ENCODE data around the gene PEAR1. TPM values are rescaled to one million over a fixed set of nuclear protein-coding genes. Genes with fewer than 3 reads are reported as not detected.

The PEAR1 gene
- total and polyA plus RNA-seq, 9 donors: 4.3 to 21.2 (median 13.4) TPM

- no peak for DNase-seq
- Histone ChIP-seq H3K27ac (no peak overlapping the region), H3K27me3 (no peaks in the 10 kb centered on the region), H3K36me3 (no peaks in the 10 kb centered on the region), H3K4me3 (no peak overlapping the region), H3K4me1 (ENCODE audit: insufficient read depth) (no peaks in the 10 kb centered on the region), H3K9me3 (no peaks in the 10 kb centered on the region)
- intact Hi-C loops (cut with DNase I): loop anchor here in 2 of 4 donors (10.0 kb wide), 2 partner anchors 105 to 175 kb away; partner anchors contain the start of gene CRABP2 (in 1 of the 2)
- 92 to 95% (median 94%) methylated on average over 21 of the region's 21 CpGs for WGBS, 3 donors
- TF ChIP-seq POLR2A (IDR thresholded peaks at IDR 0.05) (no peak), EP300 (IDR thresholded peaks at IDR 0.05) (no peak), CTCF (IDR thresholded peaks at IDR 0.05) (no peak)
These were observed 13.6 kb upstream of the PEAR1 start for GRCh38 chr1:156879876-156880275.

GRCh38 chr1:156880473-156880872 lies 13.0 kb upstream of the PEAR1 start:
- no peak for DNase-seq
- H3K27me3 ChIP-seq: no peaks in the 10 kb centered on the region
- intact Hi-C loops (cut with DNase I): loop anchor here in 2 of 4 donors (10.0 kb wide), 2 partner anchors 106 to 176 kb away; partner anchors contain the start of gene CRABP2 (in 1 of the 2)

GRCh38 chr1:156881101-156881500 lies 12.4 kb upstream of the PEAR1 start:
- TF ChIP-seq CTCF (IDR thresholded peaks at IDR 0.05) (no peak), EP300 (IDR thresholded peaks at IDR 0.05) (no peak), POLR2A (IDR thresholded peaks at IDR 0.05) (no peak)
- 66 to 74% (median 71%) methylated on average over 10 of the region's 10 CpGs for WGBS, 3 donors
- intact Hi-C loops (cut with DNase I): loop anchor here in 2 of 4 donors (10.0 kb wide), 2 partner anchors 106 to 176 kb away; partner anchors contain the start of gene CRABP2 (in 1 of the 2)
- no peak for DNase-seq
- no peaks in the 10 kb centered on the region for H3K36me3 ChIP-seq
- H3K27ac ChIP-seq: no peak overlapping the region
- no peaks in the 10 kb centered on the region for H3K27me3 ChIP-seq
- H3K4me1 ChIP-seq (ENCODE audit: insufficient read depth): no peaks in the 10 kb centered on the region
- H3K4me3 ChIP-seq: no peak overlapping the region
- no peaks in the 10 kb centered on the region for H3K9me3 ChIP-seq

More at GRCh38 chr1:156880473-156880872, 13.0 kb upstream of the PEAR1 start:
- TF ChIP-seq EP300 (IDR thresholded peaks at IDR 0.05) (no peak), CTCF (IDR thresholded peaks at IDR 0.05) (no peak), POLR2A (IDR thresholded peaks at IDR 0.05) (no peak)
- Histone ChIP-seq H3K9me3 (no peaks in the 10 kb centered on the region), H3K36me3 (no peaks in the 10 kb centered on the region), H3K27ac (no peak overlapping the region), H3K4me1 (ENCODE audit: insufficient read depth) (no peaks in the 10 kb centered on the region), H3K4me3 (no peak overlapping the region)
- WGBS, 3 donors: 55 to 69% (median 64%) methylated on average over 5 of the region's 5 CpGs

GRCh38 chr1:156881663-156882062 lies 11.9 kb upstream of the PEAR1 start:
- no peaks in the 10 kb centered on the region for H3K27me3 ChIP-seq
- TF ChIP-seq CTCF (IDR thresholded peaks at IDR 0.05): no peak
- TF ChIP-seq POLR2A (IDR thresholded peaks at IDR 0.05): no peak
- no peak for TF ChIP-seq EP300 (IDR thresholded peaks at IDR 0.05)
- intact Hi-C loops (cut with DNase I): loop anchor here in 2 of 4 donors (10.0 kb wide), 2 partner anchors 107 to 177 kb away; partner anchors contain the start of gene CRABP2 (in 1 of the 2)

More at GRCh38 chr1:156881663-156882062, 11.9 kb upstream of the PEAR1 start:
- Histone ChIP-seq H3K9me3 (no peaks in the 10 kb centered on the region), H3K4me1 (ENCODE audit: insufficient read depth) (no peaks in the 10 kb centered on the region), H3K27ac (no peak overlapping the region), H3K36me3 (no peaks in the 10 kb centered on the region), H3K4me3 (no peak overlapping the region)
- WGBS, 3 donors: 57 to 64% (median 58%) methylated on average over 4 of the region's 4 CpGs
- no peak for DNase-seq

Data from ovary (tissue), 9 donors.